Head of caudate nucleus (tissue), 42 donors: ENCODE measurements around the gene VCL.
"Not testable (repeated sequence)": the region's sequence is repeated elsewhere in the genome, so short reads cannot be mapped to it uniquely, and the experiment has no call there.

ENCODE experiments used
- DNase-seq, 42 donors: peaks; one replicate each; pipeline versions ENCODE4 v3.0.0 to v3.0.0-alpha.2; 2020 to 2021; ENCODE audit warnings: mixed read lengths in 7 of 42
- intact Hi-C: fragments of 100-400 bp; cut with DNase I; formaldehyde crosslinking; loops from one replicate; pipeline ENCODE4 v1.15.0; 2022

Gene VCL

GRCh38 chr10:73997787-73998622, at the start of gene VCL:
Gene VCL (plus strand): TSS chr10:73998116. CDS start chr10:73998208, 92 bp downstream.
- peak; percentile 93 to 99 (median 98) for DNase-seq
- intact Hi-C loops, result no loop called here

- DNase-seq, result no peak
- intact Hi-C loops, result loop anchor here (10.0 kb wide), 1 partner anchor 64 kb away; no protein-coding TSS in a partner anchor
Observed at GRCh38 chr10:73948947-73949633, 48.8 kb upstream of the VCL start.

- no peak for DNase-seq
Observed at GRCh38 chr10:73950155-73950948, 47.6 kb upstream of the VCL start.

GRCh38 chr10:73953665-73954064, 44.3 kb upstream of the VCL start:
- intact Hi-C loops, result no loop called here
- no peak for DNase-seq

More at GRCh38 chr10:73950155-73950948, 47.6 kb upstream of the VCL start:
- intact Hi-C loops, result no loop called here

GRCh38 chr10:73954737-73955136, 43.2 kb upstream of the VCL start:
- intact Hi-C loops, result no loop called here
- DNase-seq, result no peak

GRCh38 chr10:73955719-73956118, 42.2 kb upstream of the VCL start:
- intact Hi-C loops, result no loop called here
- DNase-seq, result no peak

- DNase-seq, result no peak
- intact Hi-C loops, result no loop called here
Observed at GRCh38 chr10:73956476-73957359, 41.2 kb upstream of the VCL start.

GRCh38 chr10:73959484-73960243, 38.3 kb upstream of the VCL start:
- intact Hi-C loops, result no loop called here
- peak in 1 of 42 donors; percentile 18 for DNase-seq

- intact Hi-C loops, result no loop called here
Observed at GRCh38 chr10:73962386-73962785, 35.5 kb upstream of the VCL start.

GRCh38 chr10:73963533-73963932, 34.4 kb upstream of the VCL start:
- DNase-seq, intact Hi-C loops: not testable (repeated sequence)

More at GRCh38 chr10:73962386-73962785, 35.5 kb upstream of the VCL start:
- no peak for DNase-seq

- intact Hi-C loops, result no loop called here
- no peak for DNase-seq
Observed at GRCh38 chr10:73964743-73965142, 33.2 kb upstream of the VCL start.

- intact Hi-C loops, DNase-seq: not testable (repeated sequence)
Observed at GRCh38 chr10:73965267-73965889, 32.5 kb upstream of the VCL start.

GRCh38 chr10:73965890-73966768, 31.8 kb upstream of the VCL start:
- peak; percentile 28 to 91 (median 74) for DNase-seq
- intact Hi-C loops, result no loop called here

- DNase-seq, result no peak
- intact Hi-C loops, result no loop called here
Observed at GRCh38 chr10:73967022-73967429, 30.9 kb upstream of the VCL start.

GRCh38 chr10:73967544-73967943, 30.4 kb upstream of the VCL start:
- no peak for DNase-seq
- intact Hi-C loops, result no loop called here

GRCh38 chr10:73968098-73968521, 29.8 kb upstream of the VCL start:
- DNase-seq, result no peak
- intact Hi-C loops, result no loop called here
